ENCODE results near the gene GPR39. TPM values are rescaled to one million over a fixed set of nuclear protein-coding genes. Genes with fewer than 3 reads are reported as not detected.

The GPR39 gene
- total RNA-seq, 2 donors from 2014 or later: 12.3 to 14.6 TPM

DNA sequence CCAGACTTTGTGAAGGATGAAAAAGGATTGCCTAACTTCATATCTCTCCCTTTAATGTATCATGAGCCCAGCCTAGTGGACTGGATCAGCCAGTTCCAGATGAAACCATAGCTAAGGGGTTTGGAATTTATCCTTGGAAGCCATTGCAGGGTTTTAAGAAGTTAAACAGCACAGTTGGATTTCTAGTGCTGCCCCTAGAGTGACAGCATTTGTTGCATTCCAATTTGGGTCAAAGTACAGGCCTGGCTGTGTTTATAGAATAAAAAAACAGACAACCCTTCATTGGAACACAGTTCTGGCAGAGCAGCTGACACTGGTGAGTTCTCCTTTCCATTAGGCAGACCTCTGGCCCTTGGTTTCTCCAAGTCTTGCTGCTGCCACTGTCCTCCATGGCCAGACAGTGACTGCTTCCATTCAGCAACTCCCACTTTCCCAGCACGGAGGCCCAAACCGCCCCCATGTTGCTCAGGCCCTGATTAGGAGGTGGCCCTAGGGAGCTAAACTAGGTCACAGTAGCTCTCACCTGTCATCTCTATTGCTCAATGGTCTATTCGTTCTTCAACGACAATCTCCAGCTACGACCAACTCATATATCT is 8.0 kb downstream of the GPR39 start:
- intact Hi-C loops (cut with DNase I): no loop called here
- H3K27ac ChIP-seq: no peak overlapping the region
- TF ChIP-seq, protein P1, sequence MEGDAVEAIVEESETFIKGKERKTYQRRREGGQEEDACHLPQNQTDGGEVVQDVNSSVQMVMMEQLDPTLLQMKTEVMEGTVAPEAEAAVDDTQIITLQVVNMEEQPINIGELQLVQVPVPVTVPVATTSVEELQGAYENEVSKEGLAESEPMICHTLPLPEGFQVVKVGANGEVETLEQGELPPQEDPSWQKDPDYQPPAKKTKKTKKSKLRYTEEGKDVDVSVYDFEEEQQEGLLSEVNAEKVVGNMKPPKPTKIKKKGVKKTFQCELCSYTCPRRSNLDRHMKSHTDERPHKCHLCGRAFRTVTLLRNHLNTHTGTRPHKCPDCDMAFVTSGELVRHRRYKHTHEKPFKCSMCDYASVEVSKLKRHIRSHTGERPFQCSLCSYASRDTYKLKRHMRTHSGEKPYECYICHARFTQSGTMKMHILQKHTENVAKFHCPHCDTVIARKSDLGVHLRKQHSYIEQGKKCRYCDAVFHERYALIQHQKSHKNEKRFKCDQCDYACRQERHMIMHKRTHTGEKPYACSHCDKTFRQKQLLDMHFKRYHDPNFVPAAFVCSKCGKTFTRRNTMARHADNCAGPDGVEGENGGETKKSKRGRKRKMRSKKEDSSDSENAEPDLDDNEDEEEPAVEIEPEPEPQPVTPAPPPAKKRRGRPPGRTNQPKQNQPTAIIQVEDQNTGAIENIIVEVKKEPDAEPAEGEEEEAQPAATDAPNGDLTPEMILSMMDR (IDR thresholded peaks at IDR 0.05): no peak
- no peak overlapping the region for H3K9ac ChIP-seq (ENCODE audit: low read depth in 2 of 2, low read length in 2 of 2)
- no peaks in the 10 kb centered on the region for H3K9me3 ChIP-seq
- no peaks in the 10 kb centered on the region for H3K36me3 ChIP-seq
- peak; percentile 31 for DNase-seq
- H3K4me1 ChIP-seq: no peaks in the 10 kb centered on the region
- no peak overlapping the region for H3K4me3 ChIP-seq
- H3K27me3 ChIP-seq: no peaks in the 10 kb centered on the region

DNA sequence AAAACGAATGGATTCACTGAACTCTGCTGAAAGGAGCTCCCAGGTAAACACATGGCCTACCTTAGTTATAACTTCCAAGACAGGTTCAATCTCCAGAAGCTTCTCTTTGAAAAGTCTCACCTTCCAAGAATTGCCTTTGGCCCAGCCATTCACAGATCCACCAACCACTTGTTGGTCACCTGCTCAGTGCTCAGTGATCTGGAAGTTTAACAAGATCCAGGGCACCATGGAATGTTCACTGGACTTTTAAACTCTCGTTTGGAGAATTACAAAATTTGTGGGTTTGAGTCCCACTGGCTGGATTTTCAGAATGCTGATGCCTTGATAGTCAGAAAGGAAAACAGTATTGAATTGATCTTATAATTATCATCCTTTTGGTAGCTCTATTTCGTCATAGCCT is 9.4 kb downstream of the GPR39 start:
- Histone ChIP-seq H3K27ac (no peak overlapping the region), H3K36me3 (no peaks in the 10 kb centered on the region), H3K9ac (ENCODE audit: low read depth in 2 of 2, low read length in 2 of 2) (no peak overlapping the region), H3K9me3 (no peaks in the 10 kb centered on the region), H3K4me3 (no peak overlapping the region), H3K27me3 (no peaks in the 10 kb centered on the region), H3K4me1 (no peaks in the 10 kb centered on the region)
- DNase-seq: no peak
- TF ChIP-seq, protein P1 (IDR thresholded peaks at IDR 0.05): no peak
- intact Hi-C loops (cut with DNase I): no loop called here

DNA sequence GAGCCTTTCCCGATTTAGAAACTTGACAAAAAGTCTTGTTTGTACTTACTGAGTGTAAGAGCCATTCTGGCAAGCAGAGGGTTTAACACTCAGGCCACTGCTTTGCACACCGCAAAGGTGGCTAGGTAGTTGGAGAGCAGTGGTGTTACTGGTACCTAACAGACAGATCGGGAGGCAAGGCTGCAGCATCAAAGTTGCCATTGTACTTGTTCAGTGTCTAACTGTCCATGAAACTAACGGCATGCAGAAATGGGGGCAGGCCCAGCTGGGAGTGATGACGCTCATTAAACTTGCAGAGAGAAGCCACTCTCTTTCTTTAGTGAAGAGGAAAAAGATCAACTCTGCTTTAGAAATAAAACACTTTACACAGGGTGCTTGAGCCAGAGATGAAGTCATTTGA is 10.1 kb downstream of the GPR39 start:
- no peaks in the 10 kb centered on the region for H3K9me3 ChIP-seq
- H3K9ac ChIP-seq (ENCODE audit: low read depth in 2 of 2, low read length in 2 of 2): no peak overlapping the region
- no peaks in the 10 kb centered on the region for H3K27me3 ChIP-seq
- no peak overlapping the region for H3K27ac ChIP-seq
- no peaks in the 10 kb centered on the region for H3K36me3 ChIP-seq
- no peak overlapping the region for H3K4me3 ChIP-seq
- TF ChIP-seq, protein P1 (IDR thresholded peaks at IDR 0.05): no peak
- DNase-seq: no peak
- intact Hi-C loops (cut with DNase I): no loop called here
- H3K4me1 ChIP-seq: no peaks in the 10 kb centered on the region

DNA sequence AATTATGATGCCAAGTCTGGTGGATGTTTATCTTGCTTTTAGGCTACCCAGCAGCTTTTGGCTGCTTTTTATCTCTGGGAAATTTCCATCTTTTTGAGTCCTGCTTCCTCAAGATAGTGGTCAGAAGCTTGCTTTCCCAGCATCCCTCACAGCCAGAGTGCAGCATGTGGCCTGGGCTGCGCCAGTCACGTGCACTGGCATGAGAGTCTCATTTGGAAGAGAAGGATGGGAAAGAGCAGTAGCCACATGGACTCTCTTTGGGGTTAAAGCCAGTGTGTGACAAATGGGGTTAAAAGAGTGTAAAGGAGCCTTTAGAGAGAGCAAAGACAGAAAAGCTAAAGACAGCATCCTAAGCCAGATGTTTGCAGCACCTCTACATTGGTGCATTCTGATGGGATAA is 12.7 kb downstream of the GPR39 start:
- no peaks in the 10 kb centered on the region for H3K36me3 ChIP-seq
- no peak overlapping the region for H3K27ac ChIP-seq
- no peaks in the 10 kb centered on the region for H3K27me3 ChIP-seq
- H3K9ac ChIP-seq (ENCODE audit: low read depth in 2 of 2, low read length in 2 of 2): no peak overlapping the region
- H3K4me3 ChIP-seq: no peak overlapping the region
- no peaks in the 10 kb centered on the region for H3K9me3 ChIP-seq
- H3K4me1 ChIP-seq: no peaks in the 10 kb centered on the region
- intact Hi-C loops (cut with DNase I): no loop called here
- no peak for DNase-seq
- TF ChIP-seq, protein P1 (IDR thresholded peaks at IDR 0.05): no peak

DNA sequence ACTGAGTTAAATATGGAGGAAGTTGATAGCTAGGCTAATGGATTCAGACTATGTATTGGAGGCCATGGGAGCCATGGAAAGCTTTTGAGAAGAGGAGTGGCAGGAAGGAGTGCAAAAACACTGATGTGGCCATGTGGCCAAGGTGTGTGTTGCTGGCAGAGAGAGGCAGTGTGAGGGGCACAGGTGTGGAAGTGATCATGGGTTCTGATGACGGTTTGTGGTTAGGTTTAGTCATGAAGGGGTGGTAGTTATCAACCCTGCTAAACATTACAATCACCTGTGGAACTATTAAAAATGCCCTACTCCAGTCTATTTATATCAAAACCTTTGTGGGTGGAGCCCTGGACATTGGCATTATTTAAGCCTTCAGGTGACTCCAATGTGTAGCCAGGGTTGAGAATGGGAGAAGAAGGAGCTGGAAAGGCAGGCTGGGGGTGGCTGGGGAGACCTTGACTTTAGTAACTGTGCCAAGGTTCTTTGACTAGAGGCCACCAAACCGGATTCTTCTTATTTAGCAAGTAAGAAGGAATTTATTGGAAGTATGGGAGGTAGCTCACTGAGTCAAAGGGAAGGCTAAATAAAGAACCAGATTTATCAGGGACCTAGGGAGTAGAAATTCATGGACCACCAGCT is 13.5 kb downstream of the GPR39 start:
- H3K4me3 ChIP-seq: no peak overlapping the region
- no peak overlapping the region for H3K27ac ChIP-seq
- no peak overlapping the region for H3K9ac ChIP-seq (ENCODE audit: low read depth in 2 of 2, low read length in 2 of 2)
- H3K4me1 ChIP-seq: no peaks in the 10 kb centered on the region
- TF ChIP-seq, protein P1 (IDR thresholded peaks at IDR 0.05): no peak
- H3K36me3 ChIP-seq: no peaks in the 10 kb centered on the region
- no peak for DNase-seq
- intact Hi-C loops (cut with DNase I): no loop called here
- H3K9me3 ChIP-seq: no peaks in the 10 kb centered on the region
- no peaks in the 10 kb centered on the region for H3K27me3 ChIP-seq

All from colonic mucosa (tissue), 4 donors.